22Rv1 (cell line): ENCODE results near the gene GABRG3.

Source experiments
- CTCF ChIP-seq: fragments of 450-650 bp; IDR thresholded peaks from 2 replicates; pipeline ENCODE4 v1.5.1; 2017; ENCODE audit warnings: mild to moderate bottlenecking
- ZFX ChIP-seq: fragments of 450-650 bp; IDR thresholded peaks from 2 replicates; pipeline ENCODE4 v1.6.1; 2017; ENCODE audit warnings: antibody characterized with exemption, borderline replicate concordance

GRCh38 chr15:27573805-27574485 is 603.0 kb downstream of the GABRG3 start:
- TF ChIP-seq CTCF (no peak), ZFX (no peak)
